ENCODE measurements around the gene TNS3.

GRCh38 chr7:47264021-47264651 lies 317.8 kb downstream of the TNS3 start:
- TF ChIP-seq CTCF (IDR thresholded peaks at IDR 0.05) (no peak), EP300 (IDR thresholded peaks at IDR 0.05) (no peak), POLR2AphosphoS5 (IDR thresholded peaks at IDR 0.05) (no peak), POLR2A (IDR thresholded peaks at IDR 0.05; ENCODE audit: low read depth) (no peak)
